Mesothelial cell of epicardium (in vitro differentiated cells): Measurements from ENCODE around the gene NAB2. TPM values are rescaled to one million over a fixed set of nuclear protein-coding genes. Genes with fewer than 3 reads are reported as not detected.

Source experiments
- DNase-seq, 2 experiments: peaks; one replicate each; pipeline ENCODE4 v3.0.0; 2021; ENCODE audit warnings: low spot score in 2 of 2; ENCODE audit not compliant: unreplicated experiment in 2 of 2
- H3K27ac Mint-ChIP-seq: 2 replicates; pipeline ENCODE4 v1.8.0; 2021; ENCODE audit warnings: mixed read lengths
- H3K27me3 Mint-ChIP-seq: 2 replicates; pipeline ENCODE4 v1.8.0; 2021; ENCODE audit warnings: low read depth, mixed read lengths
- H3K36me3 Mint-ChIP-seq: 2 replicates; pipeline ENCODE4 v1.8.0; 2021; ENCODE audit warnings: mixed read lengths
- H3K4me1 Mint-ChIP-seq: 2 replicates; pipeline ENCODE4 v1.8.0; 2021; ENCODE audit warnings: mixed read lengths
- H3K4me3 Mint-ChIP-seq: 2 replicates; pipeline ENCODE4 v1.8.0; 2021; ENCODE audit warnings: mild to moderate bottlenecking, moderate library complexity, mixed read lengths
- H3K9me3 Mint-ChIP-seq: 2 replicates; pipeline ENCODE4 v1.8.0; 2021; ENCODE audit warnings: mixed read lengths
- CTCF ChIP-seq: fragments of 200-600 bp; sonication (generic); IDR thresholded peaks from one replicate; pipeline ENCODE4 v1.5.0; 2021; ENCODE audit warnings: antibody characterized with exemption; ENCODE audit not compliant: unreplicated experiment
- total RNA-seq: library from RNA; stranded (reverse); gene quantifications from 3 replicates; pipeline ENCODE4 v1.2.1, GENCODE V29; 2021

Gene NAB2
- total RNA-seq, 1 donor from 2014 or later, result 53.7 TPM

- H3K27me3 Mint-ChIP-seq, result peaks cover 68% of the 10 kb centered on the region
- no peak overlapping the region for H3K27ac Mint-ChIP-seq
- H3K4me1 Mint-ChIP-seq, result no peaks in the 10 kb centered on the region
- TF ChIP-seq CTCF, result no peak
- H3K36me3 Mint-ChIP-seq, result no peaks in the 10 kb centered on the region
- H3K9me3 Mint-ChIP-seq, result no peaks in the 10 kb centered on the region
- H3K4me3 Mint-ChIP-seq, result no peak overlapping the region
- DNase-seq, result no peak
Observed at GRCh38 chr12:57044889-57045288, 44.0 kb upstream of the NAB2 start.

DNA sequence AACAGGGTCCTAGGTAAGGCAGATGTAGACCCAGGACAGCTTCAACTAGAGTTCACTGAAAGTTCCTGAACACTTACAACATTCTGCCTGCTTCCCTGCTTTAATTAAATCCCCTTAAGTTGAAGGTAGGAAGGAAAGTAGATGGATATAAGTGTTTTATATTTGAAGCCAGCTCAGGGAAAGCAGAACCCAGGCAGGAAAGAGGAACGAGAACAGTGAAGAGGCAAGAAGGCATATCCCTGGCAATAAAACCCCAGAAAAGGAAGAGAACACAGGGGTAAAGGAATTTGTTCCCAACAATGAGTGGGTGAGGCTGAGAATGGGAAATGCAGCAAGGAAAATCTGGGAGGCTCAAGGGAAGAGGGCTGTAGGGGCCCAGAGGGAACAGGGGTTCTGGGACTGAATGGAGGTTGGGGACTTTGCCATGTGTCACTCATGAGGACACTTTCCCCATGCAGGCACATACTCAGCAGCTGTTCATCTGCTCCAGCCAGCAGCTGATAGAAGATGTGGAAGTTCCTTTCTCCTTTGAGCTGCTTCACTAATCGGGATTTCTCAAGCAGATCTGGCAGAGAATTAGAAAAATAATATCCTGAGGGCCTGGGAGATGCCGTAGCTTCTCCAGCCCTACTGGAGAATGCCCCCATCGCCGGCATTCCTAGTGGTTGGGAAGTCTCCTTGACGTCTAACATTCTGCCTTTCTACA lies 42.7 kb upstream of the NAB2 start:
- Mint-ChIP-seq H3K27ac (no peak overlapping the region), H3K4me3 (no peak overlapping the region), H3K36me3 (no peaks in the 10 kb centered on the region), H3K4me1 (no peaks in the 10 kb centered on the region), H3K9me3 (no peaks in the 10 kb centered on the region), H3K27me3 (peaks cover 70% of the 10 kb centered on the region)
- no peak for TF ChIP-seq CTCF
- DNase-seq, result no peak

GRCh38 chr12:57046947-57047890 lies 41.7 kb upstream of the NAB2 start:
- H3K4me3 Mint-ChIP-seq, result no peak overlapping the region
- no peak overlapping the region for H3K27ac Mint-ChIP-seq
- no peak for DNase-seq
- peaks cover 69% of the 10 kb centered on the region for H3K27me3 Mint-ChIP-seq
- no peaks in the 10 kb centered on the region for H3K36me3 Mint-ChIP-seq
- no peaks in the 10 kb centered on the region for H3K9me3 Mint-ChIP-seq
- no peaks in the 10 kb centered on the region for H3K4me1 Mint-ChIP-seq
- no peak for TF ChIP-seq CTCF

DNA sequence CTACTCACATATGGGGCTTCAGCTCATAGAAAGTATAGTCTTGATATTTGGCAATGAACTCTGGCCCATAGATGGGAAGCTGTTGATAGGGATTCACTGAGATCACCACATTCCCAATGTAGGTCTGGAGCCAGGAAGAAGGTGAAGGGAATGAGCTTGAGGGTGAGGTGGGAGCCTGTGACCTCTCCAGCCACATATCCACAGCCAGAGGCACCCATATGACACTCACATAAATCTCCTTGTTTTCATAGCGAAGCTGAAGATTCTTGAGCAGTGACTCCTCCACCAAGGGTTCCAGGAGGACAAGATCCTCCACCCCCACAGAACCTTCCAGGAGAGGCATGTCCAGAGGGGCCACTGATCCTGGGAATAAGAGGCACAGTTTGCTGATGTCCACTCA lies 40.9 kb upstream of the NAB2 start:
- Mint-ChIP-seq H3K36me3 (no peaks in the 10 kb centered on the region), H3K27ac (no peak overlapping the region), H3K4me3 (no peak overlapping the region), H3K9me3 (no peaks in the 10 kb centered on the region), H3K4me1 (no peaks in the 10 kb centered on the region), H3K27me3 (peaks cover 68% of the 10 kb centered on the region)
- no peak for DNase-seq
- TF ChIP-seq CTCF, result no peak

DNA sequence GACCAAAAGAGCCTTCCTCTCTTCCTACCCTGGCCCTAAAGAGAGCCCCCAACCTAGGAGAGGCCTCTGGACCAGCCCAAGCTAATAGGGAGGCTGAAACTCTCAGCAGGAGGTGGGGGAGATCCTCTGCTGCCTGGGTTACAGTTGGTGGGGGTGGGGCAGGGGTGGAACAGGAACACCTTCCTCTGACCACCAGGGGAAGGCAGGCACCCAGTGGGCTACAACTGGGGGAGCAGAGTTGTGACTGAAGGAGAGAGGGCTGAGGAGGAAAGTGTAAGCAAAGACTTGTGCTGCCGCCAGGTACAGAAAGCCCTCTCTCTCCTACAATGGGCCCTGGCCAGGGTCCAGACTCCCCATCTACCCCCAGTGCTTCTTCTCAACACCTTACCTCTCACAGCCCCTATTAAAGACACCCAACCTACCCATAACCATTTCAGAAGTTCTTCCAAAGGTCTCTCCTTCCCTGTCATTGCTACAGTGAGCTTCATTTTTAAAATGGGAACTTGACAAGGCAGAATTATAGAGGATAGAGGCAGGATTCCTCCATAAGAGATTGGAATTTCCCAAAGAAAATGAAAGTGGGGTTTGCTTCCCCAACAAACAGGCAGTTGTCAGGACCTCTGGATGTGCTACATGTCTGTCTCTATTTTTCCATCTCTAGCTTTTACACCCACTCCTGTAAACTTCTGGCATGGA lies 40.3 kb upstream of the NAB2 start:
- H3K36me3 Mint-ChIP-seq, result no peaks in the 10 kb centered on the region
- no peak overlapping the region for H3K27ac Mint-ChIP-seq
- no peaks in the 10 kb centered on the region for H3K4me1 Mint-ChIP-seq
- no peak for DNase-seq
- no peak overlapping the region for H3K4me3 Mint-ChIP-seq
- no peak for TF ChIP-seq CTCF
- no peaks in the 10 kb centered on the region for H3K9me3 Mint-ChIP-seq
- H3K27me3 Mint-ChIP-seq, result peaks cover 64% of the 10 kb centered on the region
